Measurements from ENCODE around the gene MYH6.

GRCh38 chr14:23435543-23436326 lies 27.7 kb upstream of the MYH6 start, which contains the start of gene MYH7:
- TF ChIP-seq POLR2A (IDR thresholded peaks at IDR 0.05) (no peak), CTCF (IDR thresholded peaks at IDR 0.05 in 4 of 5, conservative IDR thresholded peaks at IDR 0.05 in 1 of 5) (no peak)
